ENCODE measurements around the gene APOL6.

The APOL6 gene

DNA sequence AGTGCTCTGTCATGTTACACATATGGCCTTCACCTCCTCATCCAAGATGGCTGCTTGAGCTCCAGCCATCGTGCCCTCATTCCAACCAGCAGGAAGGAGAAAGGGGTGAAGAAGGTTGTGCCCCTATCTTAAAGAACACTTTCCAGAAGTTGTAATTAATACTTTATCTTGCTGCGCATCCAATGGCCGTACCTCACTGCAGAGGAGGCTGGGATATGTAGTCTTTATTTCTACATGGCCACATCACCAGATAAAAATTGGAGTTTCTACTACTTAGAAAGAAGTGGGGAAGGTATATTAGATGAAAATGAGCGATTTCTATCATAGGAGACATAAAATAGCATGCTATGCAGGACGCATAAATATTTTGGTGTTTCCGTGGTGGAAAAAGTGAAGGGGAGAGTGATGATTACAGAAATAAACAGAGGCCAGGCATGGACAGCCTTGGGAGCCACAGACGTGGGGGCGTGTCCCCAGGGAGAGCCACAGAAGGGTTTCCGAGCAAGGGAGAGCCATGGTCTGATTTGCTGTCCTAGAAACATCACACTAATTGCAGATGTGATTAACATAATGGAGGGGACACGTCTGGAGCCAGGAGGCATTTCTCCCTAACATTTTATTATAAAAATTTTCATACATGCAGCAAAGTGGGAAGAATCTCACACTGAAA is 22.3 kb upstream of the APOL6 start:
- Histone ChIP-seq H3K27me3 (ENCODE audit: control insufficient read depth in 5 of 5, insufficient read depth in 4 of 5, low read length in 5 of 5) (no peaks in the 10 kb centered on the region), H3K27ac (ENCODE audit: low read depth, low read length) (no peak overlapping the region), H3K36me3 (ENCODE audit: control insufficient read depth in 5 of 5, insufficient read depth in 5 of 5, low read length in 5 of 5) (no peaks in the 10 kb centered on the region), H3K9ac (ENCODE audit: low read length in 5 of 5) (no peak overlapping the region), H3K9me3 (ENCODE audit: control insufficient read depth in 5 of 5, low read length in 5 of 5) (peaks cover 0 to 2% (median 0%) of the 10 kb centered on the region in 5 donors), H3K4me3 (ENCODE audit: low read depth in 1 of 5, low read length in 5 of 5) (no peak overlapping the region), H3K4me1 (ENCODE audit: control insufficient read depth in 5 of 5, insufficient read depth in 5 of 5, low read length in 5 of 5) (peaks cover 7 to 40% (median 37%) of the 10 kb centered on the region in 5 donors)

DNA sequence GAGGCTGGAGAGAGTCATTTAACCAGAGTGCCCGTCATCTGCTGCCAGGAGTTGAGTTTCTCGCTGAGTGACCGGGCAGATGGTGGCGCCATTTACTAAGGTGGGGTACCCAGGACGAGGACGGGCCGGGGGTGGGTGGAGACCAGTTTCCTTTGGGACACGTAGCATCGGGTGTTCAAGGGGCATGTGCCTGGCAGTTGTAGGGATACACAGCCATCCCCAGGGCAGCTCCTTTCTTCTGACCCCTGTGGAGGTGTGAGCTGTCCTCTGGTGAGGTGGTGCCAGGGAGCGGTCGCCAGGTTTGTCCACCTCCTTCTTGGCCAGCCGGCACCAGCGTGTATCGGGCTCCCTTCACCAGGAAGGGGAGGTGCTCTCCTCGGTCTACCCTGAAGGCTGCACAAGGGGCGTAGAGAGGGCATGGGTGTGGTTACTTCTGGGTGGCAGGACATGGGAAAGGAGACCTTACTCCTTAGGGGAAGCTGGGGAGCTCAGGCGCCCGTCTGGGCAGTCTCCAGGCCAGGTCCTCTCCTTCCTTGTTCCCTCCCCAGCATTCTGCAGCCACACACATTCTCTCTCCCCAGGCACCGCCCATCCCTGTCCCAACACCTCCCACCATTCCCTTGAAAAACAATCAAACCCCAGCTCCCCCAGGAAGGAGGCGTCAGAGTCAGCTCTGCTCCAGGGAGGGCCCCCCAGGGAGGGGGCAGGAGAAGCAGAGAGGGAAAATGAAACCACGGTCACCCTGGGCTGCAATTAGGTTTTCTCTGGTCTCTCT is 20.8 kb upstream of the APOL6 start:
- H3K27me3 ChIP-seq (ENCODE audit: control insufficient read depth in 5 of 5, insufficient read depth in 4 of 5, low read length in 5 of 5) = no peaks in the 10 kb centered on the region

DNA sequence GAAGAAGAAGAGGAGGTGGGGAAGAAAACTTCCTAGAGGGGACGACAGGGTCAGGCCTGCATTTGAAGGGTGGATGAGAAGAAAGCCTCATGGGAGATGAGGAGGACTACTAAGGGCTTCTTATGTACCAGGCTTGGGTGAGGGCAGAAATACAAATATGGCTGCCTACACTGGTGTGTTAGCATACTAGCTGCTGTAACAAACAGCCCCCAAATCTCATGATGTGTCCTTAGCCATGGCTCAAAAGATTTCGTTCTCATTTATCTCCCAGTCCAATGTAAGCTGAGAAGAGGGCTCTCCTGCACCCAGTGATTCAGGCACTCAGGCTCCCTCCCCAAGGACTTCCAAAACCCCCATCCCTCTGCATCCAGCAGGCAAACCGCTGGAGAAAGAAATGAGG is 19.5 kb upstream of the APOL6 start:
- Histone ChIP-seq H3K36me3 (ENCODE audit: control insufficient read depth in 5 of 5, insufficient read depth in 5 of 5, low read length in 5 of 5) (no peaks in the 10 kb centered on the region), H3K9me3 (ENCODE audit: control insufficient read depth in 5 of 5, low read length in 5 of 5) (peaks cover 0 to 2% (median 0%) of the 10 kb centered on the region in 5 donors), H3K27me3 (ENCODE audit: control insufficient read depth in 5 of 5, insufficient read depth in 4 of 5, low read length in 5 of 5) (no peaks in the 10 kb centered on the region), H3K4me1 (ENCODE audit: control insufficient read depth in 5 of 5, insufficient read depth in 5 of 5, low read length in 5 of 5) (peaks cover 7 to 20% (median 16%) of the 10 kb centered on the region in 5 donors), H3K27ac (ENCODE audit: low read depth, low read length) (peak overlapping the region; percentile 86), H3K4me3 (ENCODE audit: low read depth in 1 of 5, low read length in 5 of 5) (no peak overlapping the region), H3K9ac (ENCODE audit: low read length in 5 of 5) (no peak overlapping the region)

More for the DNA sequence above, 20.8 kb upstream of the APOL6 start:
- no peaks in the 10 kb centered on the region for H3K36me3 ChIP-seq (ENCODE audit: control insufficient read depth in 5 of 5, insufficient read depth in 5 of 5, low read length in 5 of 5)
- H3K4me3 ChIP-seq (ENCODE audit: low read depth in 1 of 5, low read length in 5 of 5) = peak overlapping the region; percentile 82 to 93 (median 83)
- peaks cover 0 to 2% (median 0%) of the 10 kb centered on the region in 5 donors for H3K9me3 ChIP-seq (ENCODE audit: control insufficient read depth in 5 of 5, low read length in 5 of 5)
- peaks cover 7 to 29% (median 25%) of the 10 kb centered on the region in 5 donors for H3K4me1 ChIP-seq (ENCODE audit: control insufficient read depth in 5 of 5, insufficient read depth in 5 of 5, low read length in 5 of 5)
- H3K27ac ChIP-seq (ENCODE audit: low read depth, low read length) = peak overlapping the region; percentile 88
- peak overlapping the region; percentile 51 to 84 (median 77) for H3K9ac ChIP-seq (ENCODE audit: low read length in 5 of 5)

DNA sequence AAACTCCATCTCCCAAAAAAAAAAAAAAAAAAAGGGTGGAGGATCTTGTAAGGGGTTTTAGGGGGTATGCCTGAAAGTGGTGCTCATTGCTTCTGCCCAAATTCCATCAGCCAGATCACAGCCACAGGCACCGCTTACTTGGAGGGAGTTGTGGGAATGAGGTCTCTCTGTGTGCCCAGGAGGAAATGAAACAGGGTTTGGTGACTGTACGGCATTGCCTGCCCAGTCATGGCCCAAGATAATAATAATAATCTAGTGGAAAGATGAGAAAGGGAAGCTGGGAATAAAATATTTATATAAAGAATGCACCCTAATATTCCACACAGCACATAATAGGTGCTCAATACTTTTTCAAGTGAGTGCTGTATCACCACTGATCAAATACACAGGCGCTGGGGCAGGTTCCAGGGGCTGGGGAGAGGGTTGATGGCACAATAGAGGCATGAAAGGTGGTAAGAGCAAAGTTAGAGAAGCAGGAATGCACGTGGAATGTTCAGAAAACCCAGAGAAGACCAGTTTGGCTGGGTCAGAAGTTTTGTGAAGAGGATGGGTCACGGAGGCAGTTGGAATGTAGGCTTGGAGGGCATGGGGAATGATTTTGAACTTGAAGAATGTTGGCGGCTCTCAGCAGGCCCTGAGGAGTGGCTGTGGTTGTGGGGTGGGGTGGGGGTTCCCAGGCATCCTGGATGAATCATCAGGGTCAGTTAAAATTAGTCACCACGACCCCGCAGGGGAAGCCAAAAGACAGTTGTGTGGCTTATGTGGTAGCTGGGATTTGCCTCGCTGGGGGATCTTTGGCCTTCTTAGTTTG is 18.6 kb upstream of the APOL6 start:
- peak overlapping the region; percentile 86 for H3K27ac ChIP-seq (ENCODE audit: low read depth, low read length)
- H3K9ac ChIP-seq (ENCODE audit: low read length in 5 of 5) = peak overlapping the region in 2 of 5 donors; percentile 27 to 38
- H3K4me1 ChIP-seq (ENCODE audit: control insufficient read depth in 5 of 5, insufficient read depth in 5 of 5, low read length in 5 of 5) = peaks cover 7 to 20% (median 16%) of the 10 kb centered on the region in 5 donors
- no peaks in the 10 kb centered on the region for H3K27me3 ChIP-seq (ENCODE audit: control insufficient read depth in 5 of 5, insufficient read depth in 4 of 5, low read length in 5 of 5)
- no peaks in the 10 kb centered on the region for H3K36me3 ChIP-seq (ENCODE audit: control insufficient read depth in 5 of 5, insufficient read depth in 5 of 5, low read length in 5 of 5)
- no peak overlapping the region for H3K4me3 ChIP-seq (ENCODE audit: low read depth in 1 of 5, low read length in 5 of 5)
- peaks cover 0 to 2% (median 0%) of the 10 kb centered on the region in 5 donors for H3K9me3 ChIP-seq (ENCODE audit: control insufficient read depth in 5 of 5, low read length in 5 of 5)

DNA sequence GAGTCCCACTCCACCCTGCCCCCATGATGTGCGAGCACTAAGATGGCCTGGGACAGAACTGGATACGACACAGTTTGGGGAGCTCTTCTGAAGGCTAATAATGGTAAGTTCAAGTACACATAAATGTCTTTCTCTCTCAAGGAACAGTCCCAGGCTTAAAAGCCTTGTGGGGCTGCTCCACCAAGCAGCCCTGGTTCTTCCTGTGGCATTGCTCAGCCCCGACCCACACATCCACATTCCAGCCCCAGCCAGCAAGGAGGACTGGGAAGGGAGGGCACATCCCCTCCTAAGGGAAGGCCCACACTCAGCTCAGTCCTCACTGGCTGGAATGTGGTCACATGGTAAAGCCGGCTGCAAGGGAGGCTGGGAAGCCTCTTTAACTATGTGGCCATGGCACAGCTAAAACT is 17.9 kb upstream of the APOL6 start:
- H3K27me3 ChIP-seq (ENCODE audit: control insufficient read depth in 5 of 5, insufficient read depth in 4 of 5, low read length in 5 of 5) = no peaks in the 10 kb centered on the region
- H3K4me3 ChIP-seq (ENCODE audit: low read depth in 1 of 5, low read length in 5 of 5) = no peak overlapping the region
- H3K9ac ChIP-seq (ENCODE audit: low read length in 5 of 5) = no peak overlapping the region
- peaks cover 7 to 20% (median 16%) of the 10 kb centered on the region in 5 donors for H3K4me1 ChIP-seq (ENCODE audit: control insufficient read depth in 5 of 5, insufficient read depth in 5 of 5, low read length in 5 of 5)
- no peaks in the 10 kb centered on the region for H3K36me3 ChIP-seq (ENCODE audit: control insufficient read depth in 5 of 5, insufficient read depth in 5 of 5, low read length in 5 of 5)
- peak overlapping the region; percentile 86 for H3K27ac ChIP-seq (ENCODE audit: low read depth, low read length)
- H3K9me3 ChIP-seq (ENCODE audit: control insufficient read depth in 5 of 5, low read length in 5 of 5) = peaks cover 0 to 2% (median 0%) of the 10 kb centered on the region in 5 donors

DNA sequence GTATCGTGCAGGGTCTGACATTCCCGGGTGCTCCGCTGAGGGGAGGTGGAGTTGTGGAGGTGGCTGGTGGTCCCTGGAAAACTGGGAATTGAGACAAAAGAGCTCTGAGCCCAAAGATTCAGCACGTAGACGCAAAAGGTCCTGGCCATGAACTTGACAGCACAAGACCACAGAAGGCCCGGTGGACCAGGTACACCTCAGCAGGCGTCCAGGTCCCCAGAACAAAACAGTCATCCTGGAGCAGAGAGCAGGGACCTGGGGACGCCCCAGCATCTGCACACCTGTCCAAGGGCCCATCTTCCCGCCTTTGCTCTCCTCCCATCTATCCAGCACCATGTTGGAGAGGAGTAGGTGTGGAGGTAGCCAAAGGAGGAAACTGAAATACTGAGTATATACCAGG is 17.4 kb upstream of the APOL6 start:
- H3K9me3 ChIP-seq (ENCODE audit: control insufficient read depth in 5 of 5, low read length in 5 of 5) = peaks cover 0 to 2% (median 0%) of the 10 kb centered on the region in 5 donors
- H3K9ac ChIP-seq (ENCODE audit: low read length in 5 of 5) = no peak overlapping the region
- H3K27ac ChIP-seq (ENCODE audit: low read depth, low read length) = peak overlapping the region; percentile 86
- H3K36me3 ChIP-seq (ENCODE audit: control insufficient read depth in 5 of 5, insufficient read depth in 5 of 5, low read length in 5 of 5) = no peaks in the 10 kb centered on the region
- no peak overlapping the region for H3K4me3 ChIP-seq (ENCODE audit: low read depth in 1 of 5, low read length in 5 of 5)
- no peaks in the 10 kb centered on the region for H3K27me3 ChIP-seq (ENCODE audit: control insufficient read depth in 5 of 5, insufficient read depth in 4 of 5, low read length in 5 of 5)
- peaks cover 7 to 20% (median 16%) of the 10 kb centered on the region in 5 donors for H3K4me1 ChIP-seq (ENCODE audit: control insufficient read depth in 5 of 5, insufficient read depth in 5 of 5, low read length in 5 of 5)

DNA sequence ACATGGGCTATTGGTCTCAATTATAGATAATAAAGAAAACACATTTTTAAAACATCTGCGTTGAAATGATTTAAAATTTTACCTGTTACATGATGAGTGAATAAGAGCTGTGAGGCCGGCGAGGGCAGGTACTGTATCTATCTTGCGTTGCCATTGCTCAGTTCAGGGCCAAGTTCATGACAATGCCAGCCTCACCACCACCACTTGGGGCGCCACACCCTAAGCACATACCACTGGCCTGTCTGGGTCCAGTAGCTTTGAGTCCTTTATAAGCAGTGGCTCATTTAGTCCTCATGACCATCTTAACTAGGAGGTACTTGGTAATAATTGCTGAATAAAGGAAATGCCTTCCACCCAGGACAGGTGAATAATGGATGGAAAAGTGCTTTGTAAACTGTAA is 16.6 kb upstream of the APOL6 start:
- no peaks in the 10 kb centered on the region for H3K36me3 ChIP-seq (ENCODE audit: control insufficient read depth in 5 of 5, insufficient read depth in 5 of 5, low read length in 5 of 5)
- no peak overlapping the region for H3K4me3 ChIP-seq (ENCODE audit: low read depth in 1 of 5, low read length in 5 of 5)
- H3K4me1 ChIP-seq (ENCODE audit: control insufficient read depth in 5 of 5, insufficient read depth in 5 of 5, low read length in 5 of 5) = peaks cover 7 to 20% (median 16%) of the 10 kb centered on the region in 5 donors
- H3K9ac ChIP-seq (ENCODE audit: low read length in 5 of 5) = no peak overlapping the region
- no peaks in the 10 kb centered on the region for H3K27me3 ChIP-seq (ENCODE audit: control insufficient read depth in 5 of 5, insufficient read depth in 4 of 5, low read length in 5 of 5)
- peaks cover 0 to 2% (median 0%) of the 10 kb centered on the region in 5 donors for H3K9me3 ChIP-seq (ENCODE audit: control insufficient read depth in 5 of 5, low read length in 5 of 5)
- no peak overlapping the region for H3K27ac ChIP-seq (ENCODE audit: low read depth, low read length)

DNA sequence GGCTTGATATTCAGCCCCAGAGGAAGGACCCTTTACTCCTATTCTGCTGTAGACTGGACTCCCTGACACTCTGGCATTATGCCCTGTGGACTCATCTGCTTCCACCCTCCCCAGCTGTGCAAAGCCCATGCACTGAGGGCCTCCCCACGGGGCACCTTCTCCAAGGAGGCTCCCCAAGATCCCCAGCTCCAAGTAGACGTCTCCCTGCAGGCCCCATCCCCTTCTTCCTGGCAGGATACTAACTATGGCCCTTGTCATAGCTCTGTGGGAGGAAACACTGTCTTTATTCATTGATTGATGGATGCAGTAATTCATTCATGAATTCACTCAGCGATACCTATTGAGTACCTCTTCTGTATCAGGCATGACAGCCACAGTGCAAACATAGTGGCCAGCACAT is 15.3 kb upstream of the APOL6 start:
- no peaks in the 10 kb centered on the region for H3K36me3 ChIP-seq (ENCODE audit: control insufficient read depth in 5 of 5, insufficient read depth in 5 of 5, low read length in 5 of 5)
- peaks cover 0 to 2% (median 0%) of the 10 kb centered on the region in 5 donors for H3K9me3 ChIP-seq (ENCODE audit: control insufficient read depth in 5 of 5, low read length in 5 of 5)
- no peak overlapping the region for H3K4me3 ChIP-seq (ENCODE audit: low read depth in 1 of 5, low read length in 5 of 5)
- H3K4me1 ChIP-seq (ENCODE audit: control insufficient read depth in 5 of 5, insufficient read depth in 5 of 5, low read length in 5 of 5) = peaks cover 7 to 19% (median 17%) of the 10 kb centered on the region in 5 donors
- H3K27ac ChIP-seq (ENCODE audit: low read depth, low read length) = no peak overlapping the region
- H3K27me3 ChIP-seq (ENCODE audit: control insufficient read depth in 5 of 5, insufficient read depth in 4 of 5, low read length in 5 of 5) = no peaks in the 10 kb centered on the region
- no peak overlapping the region for H3K9ac ChIP-seq (ENCODE audit: low read length in 5 of 5)

DNA sequence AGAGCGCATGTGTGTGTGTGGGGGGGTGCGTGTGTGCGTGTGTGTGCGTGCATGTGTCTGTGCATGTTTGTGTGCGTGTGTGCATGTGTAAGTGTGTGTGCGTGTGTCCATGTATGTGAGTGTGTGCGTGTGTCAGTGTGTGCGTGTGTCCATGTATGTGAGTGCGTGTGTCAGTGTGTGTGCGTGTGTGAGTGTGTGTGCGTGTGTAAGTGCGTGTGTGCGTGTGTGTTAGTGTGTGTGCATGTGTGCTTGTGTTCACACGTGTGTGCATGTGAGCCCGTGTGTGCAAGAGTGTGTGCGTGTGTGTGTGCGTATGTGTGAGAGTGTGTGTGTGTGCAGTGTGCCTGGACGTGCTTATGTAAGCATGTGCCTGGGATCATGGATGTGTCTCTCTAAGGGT is 14.7 kb upstream of the APOL6 start:
- H3K27ac ChIP-seq (ENCODE audit: low read depth, low read length) = no peak overlapping the region
- H3K9ac ChIP-seq (ENCODE audit: low read length in 5 of 5) = no peak overlapping the region
- H3K4me3 ChIP-seq (ENCODE audit: low read depth in 1 of 5, low read length in 5 of 5) = no peak overlapping the region
- H3K27me3 ChIP-seq (ENCODE audit: control insufficient read depth in 5 of 5, insufficient read depth in 4 of 5, low read length in 5 of 5) = no peaks in the 10 kb centered on the region
- H3K36me3 ChIP-seq (ENCODE audit: control insufficient read depth in 5 of 5, insufficient read depth in 5 of 5, low read length in 5 of 5) = no peaks in the 10 kb centered on the region
- peaks cover 0 to 2% (median 0%) of the 10 kb centered on the region in 5 donors for H3K9me3 ChIP-seq (ENCODE audit: control insufficient read depth in 5 of 5, low read length in 5 of 5)
- H3K4me1 ChIP-seq (ENCODE audit: control insufficient read depth in 5 of 5, insufficient read depth in 5 of 5, low read length in 5 of 5) = peaks cover 12 to 23% (median 22%) of the 10 kb centered on the region in 5 donors

All from subcutaneous abdominal adipose tissue (tissue), 5 donors.